ENCODE results near the gene SUSD4.

SUSD4 gene

GRCh38 chr1:223201967-223202366 lies 162.0 kb downstream of the SUSD4 start:
- DNase-seq: no peak
- Histone ChIP-seq H3K4me3 (ENCODE audit: low read depth, low read length) (no peak overlapping the region), H3K27me3 (replicated peaks) (no peaks in the 10 kb centered on the region), H3K27ac (no peak overlapping the region), H3K36me3 (replicated peaks) (no peaks in the 10 kb centered on the region)
- in situ Hi-C loops (cut with HindIII; ENCODE audit: low pct_ligation_motif_present, low sequenced_read_pairs): no loop called here
- no peak for TF ChIP-seq CTCF (IDR thresholded peaks at IDR 0.05; ENCODE audit: low read depth, low read length, missing control alignments)

GRCh38 chr1:223200903-223201302 lies 163.1 kb downstream of the SUSD4 start:
- in situ Hi-C loops (cut with HindIII; ENCODE audit: low pct_ligation_motif_present, low sequenced_read_pairs): no loop called here
- no peak for TF ChIP-seq CTCF (IDR thresholded peaks at IDR 0.05; ENCODE audit: low read depth, low read length, missing control alignments)
- Histone ChIP-seq H3K36me3 (replicated peaks) (no peaks in the 10 kb centered on the region), H3K4me3 (ENCODE audit: low read depth, low read length) (no peak overlapping the region), H3K27ac (no peak overlapping the region), H3K27me3 (replicated peaks) (no peaks in the 10 kb centered on the region)
- DNase-seq: no peak

- no peak overlapping the region for H3K27ac ChIP-seq
- in situ Hi-C loops (cut with HindIII; ENCODE audit: low pct_ligation_motif_present, low sequenced_read_pairs): no loop called here
Measured at GRCh38 chr1:223199094-223199647, 164.8 kb downstream of the SUSD4 start.

GRCh38 chr1:223198628-223198965 lies 165.4 kb downstream of the SUSD4 start:
- no peaks in the 10 kb centered on the region for H3K27me3 ChIP-seq (replicated peaks)
- H3K27ac ChIP-seq: no peak overlapping the region
- no peak for DNase-seq
- in situ Hi-C loops (cut with HindIII; ENCODE audit: low pct_ligation_motif_present, low sequenced_read_pairs): no loop called here
- no peak overlapping the region for H3K4me3 ChIP-seq (ENCODE audit: low read depth, low read length)
- no peak for TF ChIP-seq CTCF (IDR thresholded peaks at IDR 0.05; ENCODE audit: low read depth, low read length, missing control alignments)
- no peaks in the 10 kb centered on the region for H3K36me3 ChIP-seq (replicated peaks)

More at GRCh38 chr1:223199094-223199647, 164.8 kb downstream of the SUSD4 start:
- DNase-seq: no peak
- no peak for TF ChIP-seq CTCF (IDR thresholded peaks at IDR 0.05; ENCODE audit: low read depth, low read length, missing control alignments)
- no peak overlapping the region for H3K4me3 ChIP-seq (ENCODE audit: low read depth, low read length)
- no peaks in the 10 kb centered on the region for H3K36me3 ChIP-seq (replicated peaks)
- H3K27me3 ChIP-seq (replicated peaks): no peaks in the 10 kb centered on the region

GRCh38 chr1:223197923-223198627 lies 165.9 kb downstream of the SUSD4 start:
- in situ Hi-C loops (cut with HindIII; ENCODE audit: low pct_ligation_motif_present, low sequenced_read_pairs): no loop called here
- Histone ChIP-seq H3K27ac (no peak overlapping the region), H3K36me3 (replicated peaks) (no peaks in the 10 kb centered on the region), H3K27me3 (replicated peaks) (no peaks in the 10 kb centered on the region), H3K4me3 (ENCODE audit: low read depth, low read length) (no peak overlapping the region)
- DNase-seq: no peak
- no peak for TF ChIP-seq CTCF (IDR thresholded peaks at IDR 0.05; ENCODE audit: low read depth, low read length, missing control alignments)
